Measurements from ENCODE around the gene SNED1. TPM values are rescaled to one million over a fixed set of nuclear protein-coding genes. Genes with fewer than 3 reads are reported as not detected.

SNED1 gene
- total and polyA plus RNA-seq, 12 donors: 3.9 to 12.7 (median 6.3) TPM

- no peaks in the 10 kb centered on the region for H3K9me3 ChIP-seq
- ATAC-seq (no peak), DNase-seq (peak in 1 of 2 donors; percentile 6)
- no peak overlapping the region for H3K4me3 ChIP-seq
- H3K4me1 ChIP-seq: peaks cover 15 to 65% (median 35%) of the 10 kb centered on the region in 9 donors
- H3K27me3 ChIP-seq: peaks cover 0 to 14% (median 0%) of the 10 kb centered on the region in 7 donors
- intact Hi-C loops (cut with DNase I): loop anchor here in 4 of 10 donors (5.0 to 10.0 kb wide), 3 partner anchors 79 to 142 kb away; no protein-coding TSS in a partner anchor
- H3K36me3 ChIP-seq: peaks cover 0 to 7% (median 0%) of the 10 kb centered on the region in 9 donors
- WGBS, 2 donors: 84 to 92% methylated on average over 13 of the region's 13 CpGs
- H3K27ac ChIP-seq: peak overlapping the region in 5 of 10 donors; percentile 65 to 89 (median 80)
- TF ChIP-seq CTCF (IDR thresholded peaks at IDR 0.05): no peak
These were observed 1.6 kb upstream of the SNED1 start for GRCh38 chr2:240996834-240997140.

GRCh38 chr2:240997141-240997855, 1.1 kb upstream of the SNED1 start:
- WGBS, 2 donors: 60 to 61% methylated on average over 16 of the region's 16 CpGs
- peak overlapping the region in 9 of 10 donors; percentile 54 to 88 (median 67) for H3K4me3 ChIP-seq
- intact Hi-C loops (cut with DNase I): loop anchor here in 4 of 10 donors (5.0 to 10.0 kb wide), 3 partner anchors 80 to 142 kb away; no protein-coding TSS in a partner anchor
- peaks cover 0 to 7% (median 0%) of the 10 kb centered on the region in 9 donors for H3K36me3 ChIP-seq
- peak in 5 of 8 donors; percentile 1 to 57 (median 38) for ATAC-seq
- no peak for DNase-seq
- peaks cover 0 to 14% (median 0%) of the 10 kb centered on the region in 7 donors for H3K27me3 ChIP-seq
- H3K27ac ChIP-seq: peak overlapping the region in 9 of 10 donors; percentile 65 to 89 (median 80)
- peaks cover 11 to 60% (median 30%) of the 10 kb centered on the region in 9 donors for H3K4me1 ChIP-seq
- H3K9me3 ChIP-seq: no peaks in the 10 kb centered on the region
- no peak for TF ChIP-seq CTCF (IDR thresholded peaks at IDR 0.05)

- TF ChIP-seq CTCF (IDR thresholded peaks at IDR 0.05): no peak
- Histone ChIP-seq H3K4me1 (peaks cover 11 to 54% (median 28%) of the 10 kb centered on the region in 9 donors), H3K27me3 (peaks cover 0 to 14% (median 0%) of the 10 kb centered on the region in 7 donors), H3K4me3 (peak overlapping the region; percentile 25 to 88 (median 66)), H3K27ac (peak overlapping the region in 8 of 10 donors; percentile 60 to 85 (median 72)), H3K36me3 (peaks cover 0 to 9% (median 0%) of the 10 kb centered on the region in 9 donors), H3K9me3 (peaks cover 0 to 9% (median 6%) of the 10 kb centered on the region in 11 donors)
- DNase-seq (no peak), ATAC-seq (no peak)
- WGBS, 2 donors: 1% methylated on average over 34 to 51 of the region's 51 CpGs
- intact Hi-C loops (cut with DNase I): loop anchor here in 4 of 10 donors (5.0 to 10.0 kb wide), 3 partner anchors 81 to 144 kb away; no protein-coding TSS in a partner anchor
These were observed 232 bp downstream of the SNED1 start for GRCh38 chr2:240998706-240998994.

- peak overlapping the region; percentile 25 to 88 (median 66) for H3K4me3 ChIP-seq
- WGBS, 2 donors: 9% methylated on average over 69 to 70 of the region's 71 CpGs
- intact Hi-C loops (cut with DNase I): loop anchor here in 4 of 10 donors (5.0 to 10.0 kb wide), 3 partner anchors 82 to 144 kb away; no protein-coding TSS in a partner anchor
- peaks cover 0 to 15% (median 11%) of the 10 kb centered on the region in 11 donors for H3K9me3 ChIP-seq
- peaks cover 0 to 15% (median 0%) of the 10 kb centered on the region in 9 donors for H3K36me3 ChIP-seq
- peak in 2 of 8 donors; percentile 23 to 27 for ATAC-seq
- no peak for TF ChIP-seq CTCF (IDR thresholded peaks at IDR 0.05)
- H3K27ac ChIP-seq: peak overlapping the region in 9 of 10 donors; percentile 60 to 85 (median 70)
- peaks cover 11 to 54% (median 28%) of the 10 kb centered on the region in 9 donors for H3K4me1 ChIP-seq
- peaks cover 0 to 14% (median 0%) of the 10 kb centered on the region in 7 donors for H3K27me3 ChIP-seq
- DNase-seq: peak in 1 of 2 donors; percentile 25
These were observed 775 bp downstream of the SNED1 start for GRCh38 chr2:240998995-240999791.
